Activated naive CD4-positive, alpha-beta T cell (primary cell): Measurements from ENCODE around the gene SPDYE11.
"Not testable (repeated sequence)": the region's sequence is repeated elsewhere in the genome, so short reads cannot be mapped to it uniquely, and the experiment has no call there.

Experiments
- DNase-seq, 4 experiments: peaks; one replicate each; lab custom pipeline; 2025; lab: John Stamatoyannopoulos, UW

SPDYE11 gene, protein sequence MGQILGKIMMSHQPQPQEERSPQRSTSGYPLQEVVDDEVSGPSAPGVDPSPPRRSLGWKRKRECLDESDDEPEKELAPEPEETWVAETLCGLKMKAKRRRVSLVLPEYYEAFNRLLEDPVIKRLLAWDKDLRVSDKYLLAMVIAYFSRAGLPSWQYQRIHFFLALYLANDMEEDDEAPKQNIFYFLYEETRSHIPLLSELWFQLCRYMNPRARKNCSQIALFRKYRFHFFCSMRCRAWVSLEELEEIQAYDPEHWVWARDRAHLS

DNA sequence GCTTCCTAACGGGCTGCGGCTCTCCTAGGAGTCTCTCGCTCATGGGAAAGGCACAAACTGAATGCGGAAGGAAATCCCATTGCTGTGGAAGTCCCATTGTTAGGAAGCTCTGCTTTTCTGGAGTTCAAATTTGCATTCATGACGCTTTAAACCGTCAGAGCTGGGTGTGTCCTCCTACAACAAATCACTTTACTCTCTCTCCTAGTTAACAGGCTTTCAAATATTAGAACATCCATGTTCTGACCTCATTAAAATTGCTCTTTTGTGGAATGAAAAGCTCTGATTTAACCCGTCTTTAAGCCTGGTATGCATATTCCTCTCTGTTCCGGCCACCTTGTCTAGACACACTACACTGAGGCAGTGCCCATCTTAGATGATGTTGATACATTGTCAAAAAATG, at the start of gene SPDYE11:
SPDYE11 (minus strand) TSS at position 101 of the 400 bp plus-strand sequence. CDS start 1,800 bp downstream, outside the sequence.
- DNase-seq = not testable (repeated sequence)

DNA sequence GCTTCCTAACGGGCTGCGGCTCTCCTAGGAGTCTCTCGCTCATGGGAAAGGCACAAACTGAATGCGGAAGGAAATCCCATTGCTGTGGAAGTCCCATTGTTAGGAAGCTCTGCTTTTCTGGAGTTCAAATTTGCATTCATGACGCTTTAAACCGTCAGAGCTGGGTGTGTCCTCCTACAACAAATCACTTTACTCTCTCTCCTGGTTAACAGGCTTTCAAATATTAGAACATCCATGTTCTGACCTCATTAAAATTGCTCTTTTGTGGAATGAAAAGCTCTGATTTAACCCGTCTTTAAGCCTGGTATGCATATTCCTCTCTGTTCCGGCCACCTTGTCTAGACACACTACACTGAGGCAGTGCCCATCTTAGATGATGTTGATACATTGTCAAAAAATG, 28.2 kb upstream of the SPDYE11 start, which contains the start of gene SPDYE9:
SPDYE9 (minus strand) TSS at position 101 of the 400 bp plus-strand sequence. CDS start 1,800 bp downstream, outside the sequence.
- DNase-seq = not testable (repeated sequence)

DNA sequence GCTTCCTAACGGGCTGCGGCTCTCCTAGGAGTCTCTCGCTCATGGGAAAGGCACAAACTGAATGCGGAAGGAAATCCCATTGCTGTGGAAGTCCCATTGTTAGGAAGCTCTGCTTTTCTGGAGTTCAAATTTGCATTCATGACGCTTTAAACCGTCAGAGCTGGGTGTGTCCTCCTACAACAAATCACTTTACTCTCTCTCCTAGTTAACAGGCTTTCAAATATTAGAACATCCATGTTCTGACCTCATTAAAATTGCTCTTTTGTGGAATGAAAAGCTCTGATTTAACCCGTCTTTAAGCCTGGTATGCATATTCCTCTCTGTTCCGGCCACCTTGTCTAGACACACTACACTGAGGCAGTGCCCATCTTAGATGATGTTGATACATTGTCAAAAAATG, 28.0 kb downstream of the SPDYE11 start, which contains the start of gene SPDYE8:
SPDYE8 (minus strand) TSS at position 101 of the 400 bp plus-strand sequence. CDS start 1,800 bp downstream, outside the sequence.
- DNase-seq = not testable (repeated sequence)

DNA sequence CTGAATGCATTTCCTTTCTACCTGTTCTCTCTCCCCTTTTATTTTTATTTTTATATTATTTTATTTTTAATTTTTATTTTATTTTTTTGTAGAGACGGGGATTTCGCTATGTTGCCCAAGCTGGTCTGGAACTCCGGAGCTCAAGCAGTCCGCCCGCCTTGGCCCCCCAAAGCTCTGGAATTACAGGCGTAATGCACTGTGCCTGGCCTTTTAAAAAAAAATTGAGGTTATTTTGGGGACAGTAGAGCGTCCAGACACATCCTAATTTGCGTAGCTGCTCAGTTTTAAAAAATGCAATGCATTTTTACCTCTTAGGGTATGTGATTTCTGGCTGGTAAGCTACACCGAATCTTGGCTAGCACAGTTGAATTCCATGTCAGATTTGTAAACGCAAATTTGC, 51.2 kb downstream of the SPDYE11 start:
- not testable (repeated sequence) for DNase-seq

DNA sequence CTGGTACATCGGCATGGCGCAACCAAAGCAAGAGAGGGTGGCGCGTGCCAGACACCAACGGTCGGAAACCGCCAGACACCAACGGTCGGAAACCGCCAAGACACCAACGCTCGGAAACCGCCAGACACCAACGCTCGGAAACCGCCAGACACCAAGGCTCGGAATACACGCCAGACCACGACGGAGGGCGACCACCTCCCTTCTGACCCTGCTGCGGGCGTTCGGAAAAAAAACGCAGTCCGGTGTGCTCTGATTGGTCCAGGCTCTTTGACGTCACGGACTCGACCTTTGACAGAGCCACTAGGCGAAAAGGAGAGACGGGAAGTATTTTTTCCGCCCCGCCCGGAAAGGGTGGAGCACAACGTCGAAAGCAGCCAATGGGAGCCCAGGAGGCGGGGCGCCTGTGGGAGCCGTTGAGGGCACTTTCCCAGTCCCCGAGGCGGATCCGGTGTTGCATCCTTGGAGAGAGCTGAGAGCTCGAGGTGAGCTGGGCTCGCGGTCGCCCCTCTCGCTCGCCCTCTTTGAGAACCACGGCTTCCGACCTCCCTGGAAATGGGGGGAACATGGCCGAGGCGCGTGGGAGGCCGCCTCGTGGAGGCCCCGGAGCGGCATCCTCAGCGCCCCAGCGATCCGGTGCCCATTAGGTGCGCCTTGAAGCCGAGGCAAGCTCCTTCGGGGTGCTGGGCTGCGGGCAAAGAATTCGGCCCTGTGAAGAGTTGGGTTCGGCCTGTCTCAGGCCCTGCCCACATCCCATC, 51.8 kb downstream of the SPDYE11 start:
- DNase-seq = not testable (repeated sequence)

DNA sequence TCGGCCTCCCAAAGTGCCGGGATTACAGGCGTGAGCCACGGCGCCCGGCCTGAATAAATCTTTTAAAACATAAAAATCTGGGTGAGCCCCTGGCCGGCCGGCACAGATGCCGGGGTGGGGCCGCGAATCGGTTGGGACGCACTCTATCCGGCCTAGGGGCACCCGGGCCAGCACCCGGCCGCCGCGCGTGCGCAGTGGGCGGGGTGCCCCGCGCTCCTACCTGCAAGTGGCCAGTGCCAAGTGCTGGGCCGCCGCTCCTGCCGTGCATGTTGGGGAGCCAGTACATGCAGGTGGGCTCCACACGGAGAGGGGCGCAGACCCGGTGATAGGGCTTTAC, 52.4 kb downstream of the SPDYE11 start:
- DNase-seq = not testable (repeated sequence)

DNA sequence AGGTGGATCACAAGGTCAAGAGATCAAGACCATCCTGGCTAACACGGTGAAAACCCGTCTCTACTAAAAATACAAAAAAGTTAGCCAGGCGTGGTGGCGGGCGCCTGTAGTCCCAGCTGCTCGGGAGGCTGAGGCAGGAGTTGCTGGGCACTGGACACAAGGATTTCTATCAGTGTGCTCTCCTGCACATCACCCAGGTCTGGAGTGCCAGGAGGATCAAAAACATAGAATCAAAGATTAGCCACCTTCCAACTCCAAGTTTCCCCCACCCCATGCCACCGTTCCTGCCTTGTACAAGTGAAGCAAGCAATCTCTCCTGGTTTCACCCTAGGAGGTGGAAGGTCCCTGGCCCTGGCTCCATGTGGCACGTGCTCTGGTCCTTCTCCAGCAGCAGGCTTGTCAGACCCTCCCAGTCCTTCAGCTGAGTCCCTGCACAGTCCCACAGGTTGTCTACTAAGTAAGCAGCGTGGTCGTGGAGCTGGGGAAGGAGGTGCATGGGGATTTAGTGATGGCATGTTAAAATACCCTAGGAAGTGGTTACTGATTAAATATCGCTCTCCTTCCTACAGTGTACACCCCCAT, 59.7 kb downstream of the SPDYE11 start:
- not testable (repeated sequence) for DNase-seq
